ACC112 (cell line): ENCODE results near the gene RBM39.
"Not testable (repeated sequence)": the region's sequence is repeated elsewhere in the genome, so short reads cannot be mapped to it uniquely, and the experiment has no call there.

Source experiments
- H2AFZ ChIP-seq: fragments of 200-600 bp; sonication (generic); one replicate; pipeline ENCODE4 v1.6.0; 2017; ENCODE audit warnings: antibody characterized with exemption, low read length; ENCODE audit not compliant: unreplicated experiment
- H3K27ac ChIP-seq: fragments of 200-600 bp; sonication (generic); 2 replicates; pipeline ENCODE4 v1.5.1; 2014; ENCODE audit warnings: low read depth, mild to moderate bottlenecking, antibody characterized with exemption, low read length, moderate library complexity
- H3K27me3 ChIP-seq: fragments of 200-600 bp; sonication (generic); 2 replicates; pipeline ENCODE4 v1.6.1; 2014; ENCODE audit warnings: mild to moderate bottlenecking, antibody characterized with exemption, low read length, moderate library complexity, mixed read lengths; ENCODE audit not compliant: insufficient read depth
- H3K36me3 ChIP-seq: fragments of 200-600 bp; sonication (generic); 2 replicates; pipeline ENCODE4 v1.6.1; 2016; ENCODE audit warnings: mild to moderate bottlenecking, antibody characterized with exemption, low read length, moderate library complexity, mixed read lengths; ENCODE audit not compliant: insufficient read depth
- H3K4me1 ChIP-seq: fragments of 200-600 bp; sonication (generic); one replicate; pipeline ENCODE4 v1.6.1; 2016; ENCODE audit warnings: low read length, mixed read lengths; ENCODE audit not compliant: insufficient read depth, unreplicated experiment, control insufficient read depth
- H3K4me3 ChIP-seq: fragments of 200-600 bp; sonication (generic); 2 replicates; pipeline ENCODE4 v1.5.1; 2014; ENCODE audit warnings: mild to moderate bottlenecking, low read depth, low read length
- H3K79me2 ChIP-seq: fragments of 200-600 bp; sonication (generic); one replicate; pipeline ENCODE4 v1.6.0; 2016; ENCODE audit warnings: low read length; ENCODE audit not compliant: control insufficient read depth, unreplicated experiment, insufficient read depth

RBM39 gene

GRCh38 chr20:35771689-35772562 lies 29.9 kb upstream of the RBM39 start, which contains the start of gene PHF20:
Gene PHF20, plus strand, starts transcription at chr20:35772015. Its CDS starts 29,508 bp downstream, at chr20:35801523.
- H3K79me2 ChIP-seq, result peaks cover 43% of the 10 kb centered on the region
- peak within 1 kb of the TSS; percentile 83 for H3K4me3 ChIP-seq
- peaks cover 47% of the 10 kb centered on the region for H3K4me1 ChIP-seq
- peaks cover 9% of the 10 kb centered on the region; the same call in 1 of the 2 replicates for H3K36me3 ChIP-seq
- peak within 1 kb of the TSS; percentile 90 for H3K27ac ChIP-seq
- H2AFZ ChIP-seq, result peak within 1 kb of the TSS; percentile 85
- H3K27me3 ChIP-seq, result no peaks in the 10 kb centered on the region

GRCh38 chr20:35771367-35771688 lies 29.3 kb upstream of the RBM39 start:
- Histone ChIP-seq H3K27ac (peak overlapping the region; percentile 90), H3K36me3 (peaks cover 9% of the 10 kb centered on the region; the same call in 1 of the 2 replicates), H3K79me2 (peaks cover 37% of the 10 kb centered on the region), H3K4me3 (peak overlapping the region; percentile 83), H2AFZ (peak overlapping the region; percentile 85), H3K4me1 (peaks cover 41% of the 10 kb centered on the region), H3K27me3 (no peaks in the 10 kb centered on the region)

- Histone ChIP-seq H2AFZ (peak overlapping the region; percentile 19), H3K36me3 (no peaks in the 10 kb centered on the region), H3K27me3 (no peaks in the 10 kb centered on the region), H3K79me2 (peaks cover 19% of the 10 kb centered on the region), H3K27ac (peak overlapping the region; percentile 89), H3K4me3 (no peak overlapping the region; the same call in 1 of the 2 replicates), H3K4me1 (peaks cover 35% of the 10 kb centered on the region)
Measured at GRCh38 chr20:35768731-35769664, 26.9 kb upstream of the RBM39 start.

- H3K27ac ChIP-seq, result peak overlapping the region; percentile 89
- peaks cover 7% of the 10 kb centered on the region for H3K79me2 ChIP-seq
- no peaks in the 10 kb centered on the region for H3K36me3 ChIP-seq
- no peaks in the 10 kb centered on the region for H3K27me3 ChIP-seq
- peaks cover 25% of the 10 kb centered on the region for H3K4me1 ChIP-seq
- peak overlapping the region; percentile 68 for H2AFZ ChIP-seq
- H3K4me3 ChIP-seq, result no peak overlapping the region
Measured at GRCh38 chr20:35767683-35768481, 25.8 kb upstream of the RBM39 start.

GRCh38 chr20:35766843-35767242 lies 24.8 kb upstream of the RBM39 start:
- no peaks in the 10 kb centered on the region for H3K36me3 ChIP-seq
- no peak overlapping the region for H2AFZ ChIP-seq
- H3K27me3 ChIP-seq, result no peaks in the 10 kb centered on the region
- H3K4me1 ChIP-seq, result peaks cover 25% of the 10 kb centered on the region
- no peaks in the 10 kb centered on the region for H3K79me2 ChIP-seq
- no peak overlapping the region for H3K4me3 ChIP-seq
- H3K27ac ChIP-seq, result no peak overlapping the region

- peaks cover 20% of the 10 kb centered on the region for H3K4me1 ChIP-seq
Measured at GRCh38 chr20:35764936-35765335, 22.9 kb upstream of the RBM39 start.

GRCh38 chr20:35762461-35762860 lies 20.4 kb upstream of the RBM39 start:
- Histone ChIP-seq H2AFZ (no peak overlapping the region), H3K79me2 (no peaks in the 10 kb centered on the region), H3K27ac (no peak overlapping the region)

More at GRCh38 chr20:35764936-35765335, 22.9 kb upstream of the RBM39 start:
- H3K27me3 ChIP-seq, H3K4me3 ChIP-seq, H3K27ac ChIP-seq, H3K36me3 ChIP-seq, H2AFZ ChIP-seq, H3K79me2 ChIP-seq: not testable (repeated sequence)

GRCh38 chr20:35761548-35761947 lies 19.5 kb upstream of the RBM39 start:
- H3K27me3 ChIP-seq, H3K4me3 ChIP-seq, H3K4me1 ChIP-seq, H3K79me2 ChIP-seq, H3K36me3 ChIP-seq, H3K27ac ChIP-seq, H2AFZ ChIP-seq: not testable (repeated sequence)

More at GRCh38 chr20:35762461-35762860, 20.4 kb upstream of the RBM39 start:
- H3K4me3 ChIP-seq, result no peak overlapping the region
- no peaks in the 10 kb centered on the region for H3K4me1 ChIP-seq
- H3K36me3 ChIP-seq, result no peaks in the 10 kb centered on the region
- H3K27me3 ChIP-seq, result no peaks in the 10 kb centered on the region

- H3K79me2 ChIP-seq, result no peaks in the 10 kb centered on the region
- H3K27me3 ChIP-seq, result no peaks in the 10 kb centered on the region
- H3K4me3 ChIP-seq, result no peak overlapping the region
- H3K27ac ChIP-seq, result no peak overlapping the region
- no peak overlapping the region for H2AFZ ChIP-seq
- no peaks in the 10 kb centered on the region for H3K36me3 ChIP-seq
- H3K4me1 ChIP-seq, result no peaks in the 10 kb centered on the region
Measured at GRCh38 chr20:35757098-35757705, 15.1 kb upstream of the RBM39 start.

GRCh38 chr20:35756404-35756803 lies 14.3 kb upstream of the RBM39 start:
- no peaks in the 10 kb centered on the region for H3K79me2 ChIP-seq
- H3K27ac ChIP-seq, result no peak overlapping the region
- H3K27me3 ChIP-seq, result no peaks in the 10 kb centered on the region
- H3K4me1 ChIP-seq, result no peaks in the 10 kb centered on the region
- no peaks in the 10 kb centered on the region for H3K36me3 ChIP-seq
- no peak overlapping the region for H2AFZ ChIP-seq
- no peak overlapping the region for H3K4me3 ChIP-seq
